Measurements from ENCODE around the gene JMY.
A peak's percentile ranks its signal among the peaks of the same experiment; 100 is the strongest.

Gene JMY

DNA sequence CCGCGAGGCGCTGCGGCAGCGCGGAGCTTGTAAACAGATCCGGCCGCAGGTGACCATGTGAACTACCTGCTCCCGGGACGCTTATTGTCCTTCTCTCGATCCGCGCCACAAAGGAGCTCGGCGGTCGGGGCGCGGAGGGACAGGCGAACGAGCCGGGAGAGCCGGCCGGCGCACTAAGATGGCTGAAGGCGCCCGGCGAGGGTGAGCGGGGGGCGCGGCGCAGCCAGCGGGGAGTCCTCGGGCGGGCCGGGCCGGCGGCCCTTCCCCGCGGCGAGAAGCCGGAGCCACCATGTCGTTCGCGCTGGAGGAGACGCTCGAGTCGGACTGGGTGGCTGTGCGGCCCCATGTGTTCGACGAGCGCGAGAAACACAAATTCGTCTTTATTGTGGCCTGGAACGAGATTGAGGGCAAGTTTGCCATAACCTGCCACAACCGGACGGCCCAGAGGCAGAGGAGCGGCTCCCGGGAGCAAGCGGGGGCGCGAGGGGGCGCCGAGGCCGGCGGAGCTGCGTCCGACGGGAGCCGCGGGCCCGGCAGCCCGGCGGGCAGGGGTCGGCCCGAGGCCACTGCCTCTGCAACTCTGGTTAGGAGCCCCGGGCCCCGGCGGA, 535 bp downstream of the JMY start:
- DNase-seq (ENCODE audit: low read depth, low spot score): no peak
- CTCF ChIA-PET: interaction anchor here (0.9 to 2.8 kb wide), 5 partner anchors 11 to 228 kb away, joined by 3 to 14 read pairs (median 6); no protein-coding TSS in a partner anchor
- H3K4me3 ChIP-seq (ENCODE audit: low read depth, low read length): peak overlapping the region; percentile 79
- no peak for TF ChIP-seq CTCF (IDR thresholded peaks at IDR 0.05; ENCODE audit: insufficient read depth, low read length, missing control alignments)
- POLR2A ChIA-PET: interaction anchor here (0.5 kb wide), 1 partner anchor 17 kb away, joined by 3 read pairs; no protein-coding TSS in a partner anchor

DNA sequence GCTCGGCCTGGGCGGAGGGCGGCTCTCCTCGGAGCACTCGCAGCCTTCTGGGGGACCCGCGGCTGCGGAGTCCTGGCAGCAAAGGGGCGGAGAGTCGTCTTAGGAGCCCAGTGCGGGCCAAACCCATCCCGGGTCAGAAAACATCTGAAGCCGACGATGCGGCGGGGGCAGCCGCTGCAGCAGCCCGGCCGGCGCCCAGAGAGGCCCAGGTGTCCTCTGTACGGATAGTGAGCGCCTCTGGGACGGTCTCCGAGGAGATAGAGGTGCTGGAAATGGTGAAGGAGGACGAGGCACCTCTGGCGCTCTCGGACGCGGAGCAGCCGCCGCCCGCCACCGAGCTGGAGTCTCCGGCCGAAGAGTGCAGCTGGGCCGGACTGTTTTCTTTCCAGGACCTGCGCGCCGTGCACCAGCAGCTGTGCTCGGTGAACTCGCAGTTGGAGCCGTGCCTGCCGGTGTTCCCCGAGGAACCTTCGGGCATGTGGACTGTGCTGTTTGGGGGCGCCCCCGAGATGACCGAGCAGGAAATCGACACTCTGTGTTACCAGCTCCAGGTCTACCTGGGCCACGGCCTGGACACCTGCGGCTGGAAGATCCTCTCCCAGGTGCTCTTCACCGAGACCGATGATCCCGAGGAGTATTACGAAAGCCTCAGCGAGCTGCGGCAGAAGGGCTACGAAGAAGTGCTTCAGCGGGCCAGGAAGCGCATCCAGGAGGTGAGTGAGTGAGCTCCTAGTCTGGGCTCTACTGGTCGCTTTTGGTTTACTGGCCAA, 1.2 kb downstream of the JMY start:
- H3K4me3 ChIP-seq (ENCODE audit: low read depth, low read length): peak overlapping the region; percentile 79
- CTCF ChIA-PET: interaction anchor here (0.8 to 2.8 kb wide), 5 partner anchors 19 to 227 kb away, joined by 3 to 14 read pairs (median 6); no protein-coding TSS in a partner anchor
- no peak for DNase-seq (ENCODE audit: low read depth, low spot score)
- POLR2A ChIA-PET: no interaction called here
- no peak for TF ChIP-seq CTCF (IDR thresholded peaks at IDR 0.05; ENCODE audit: insufficient read depth, low read length, missing control alignments)

DNA sequence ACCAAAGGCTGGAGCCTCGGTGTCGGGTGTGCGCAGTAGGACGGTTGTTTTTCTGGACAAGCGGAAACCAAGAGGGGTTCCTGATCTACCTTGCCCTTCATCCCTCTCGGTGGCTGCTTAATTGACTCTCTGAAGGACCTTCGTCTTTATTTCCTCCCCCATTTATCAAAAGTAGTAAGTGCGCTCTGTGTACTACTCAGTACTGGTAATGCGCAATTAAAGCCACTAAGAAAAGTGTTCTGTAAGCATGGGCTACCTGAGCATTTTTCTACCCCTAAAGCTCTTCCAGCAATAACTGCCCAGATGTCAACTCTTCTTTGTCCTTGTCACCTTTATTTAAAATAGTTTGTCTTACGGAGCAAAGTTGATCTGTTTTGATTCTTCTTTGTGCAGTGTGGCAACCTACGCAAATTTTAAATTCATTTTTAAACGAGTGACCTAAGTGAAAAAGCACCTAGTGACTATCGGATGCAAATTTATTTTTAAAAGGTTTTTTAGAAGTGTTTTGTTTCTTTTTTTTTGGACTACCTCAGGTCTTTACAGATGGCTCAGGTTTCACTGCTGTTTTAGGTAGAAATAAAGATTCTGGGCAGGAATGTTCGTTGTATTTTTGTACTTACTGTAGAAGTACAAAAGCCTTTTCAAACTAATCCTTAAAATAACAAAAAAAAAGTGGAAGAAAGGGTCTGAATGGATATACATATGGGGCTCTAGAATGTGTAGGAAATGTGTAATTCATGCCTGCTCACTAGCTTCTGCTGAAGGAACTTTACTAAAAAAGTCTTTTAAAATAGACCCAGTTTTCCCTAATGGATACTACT, 2.0 kb downstream of the JMY start:
- POLR2A ChIA-PET: no interaction called here
- peak overlapping the region; percentile 79 for H3K4me3 ChIP-seq (ENCODE audit: low read depth, low read length)
- DNase-seq (ENCODE audit: low read depth, low spot score): no peak
- TF ChIP-seq CTCF (IDR thresholded peaks at IDR 0.05; ENCODE audit: insufficient read depth, low read length, missing control alignments): no peak
- CTCF ChIA-PET: interaction anchor here (0.6 to 2.6 kb wide), 6 partner anchors 19 to 226 kb away, joined by 3 to 14 read pairs (median 4); no protein-coding TSS in a partner anchor

GRCh38 chr5:79240561-79240960, 4.6 kb downstream of the JMY start:
- DNase-seq (ENCODE audit: low read depth, low spot score): no peak
- POLR2A ChIA-PET: interaction anchor here (0.6 kb wide), 1 partner anchor 10 kb away, joined by 3 read pairs; no protein-coding TSS in a partner anchor
- no peak for TF ChIP-seq CTCF (IDR thresholded peaks at IDR 0.05; ENCODE audit: insufficient read depth, low read length, missing control alignments)
- no peak overlapping the region for H3K4me3 ChIP-seq (ENCODE audit: low read depth, low read length)
- CTCF ChIA-PET: interaction anchor here (0.9 to 1.6 kb wide), 4 partner anchors 10 to 222 kb away, joined by 3 to 4 read pairs (median 3); no protein-coding TSS in a partner anchor

GRCh38 chr5:79241535-79241979, 5.6 kb downstream of the JMY start:
- H3K4me3 ChIP-seq (ENCODE audit: low read depth, low read length): no peak overlapping the region
- DNase-seq (ENCODE audit: low read depth, low spot score): no peak
- no peak for TF ChIP-seq CTCF (IDR thresholded peaks at IDR 0.05; ENCODE audit: insufficient read depth, low read length, missing control alignments)
- ChIA-PET POLR2A (no interaction called here), CTCF (interaction anchor here (0.5 to 1.6 kb wide), 4 partner anchors 9 to 221 kb away, joined by 3 to 4 read pairs (median 3); no protein-coding TSS in a partner anchor)

Measured in AG04449 (cell line).